Measurements from ENCODE around the gene NCSTN. TPM values are rescaled to one million over a fixed set of nuclear protein-coding genes. Genes with fewer than 3 reads are reported as not detected.
A peak's percentile ranks its signal among the peaks of the same experiment; 100 is the strongest.

NCSTN gene
- total and polyA plus RNA-seq, 10 of the 15 experiments (the other 5 are each of a cell fraction or from before 2014, with no cell fraction given): 33.3 to 88.2 (median 60.4) TPM

- TF ChIP-seq, protein P1, sequence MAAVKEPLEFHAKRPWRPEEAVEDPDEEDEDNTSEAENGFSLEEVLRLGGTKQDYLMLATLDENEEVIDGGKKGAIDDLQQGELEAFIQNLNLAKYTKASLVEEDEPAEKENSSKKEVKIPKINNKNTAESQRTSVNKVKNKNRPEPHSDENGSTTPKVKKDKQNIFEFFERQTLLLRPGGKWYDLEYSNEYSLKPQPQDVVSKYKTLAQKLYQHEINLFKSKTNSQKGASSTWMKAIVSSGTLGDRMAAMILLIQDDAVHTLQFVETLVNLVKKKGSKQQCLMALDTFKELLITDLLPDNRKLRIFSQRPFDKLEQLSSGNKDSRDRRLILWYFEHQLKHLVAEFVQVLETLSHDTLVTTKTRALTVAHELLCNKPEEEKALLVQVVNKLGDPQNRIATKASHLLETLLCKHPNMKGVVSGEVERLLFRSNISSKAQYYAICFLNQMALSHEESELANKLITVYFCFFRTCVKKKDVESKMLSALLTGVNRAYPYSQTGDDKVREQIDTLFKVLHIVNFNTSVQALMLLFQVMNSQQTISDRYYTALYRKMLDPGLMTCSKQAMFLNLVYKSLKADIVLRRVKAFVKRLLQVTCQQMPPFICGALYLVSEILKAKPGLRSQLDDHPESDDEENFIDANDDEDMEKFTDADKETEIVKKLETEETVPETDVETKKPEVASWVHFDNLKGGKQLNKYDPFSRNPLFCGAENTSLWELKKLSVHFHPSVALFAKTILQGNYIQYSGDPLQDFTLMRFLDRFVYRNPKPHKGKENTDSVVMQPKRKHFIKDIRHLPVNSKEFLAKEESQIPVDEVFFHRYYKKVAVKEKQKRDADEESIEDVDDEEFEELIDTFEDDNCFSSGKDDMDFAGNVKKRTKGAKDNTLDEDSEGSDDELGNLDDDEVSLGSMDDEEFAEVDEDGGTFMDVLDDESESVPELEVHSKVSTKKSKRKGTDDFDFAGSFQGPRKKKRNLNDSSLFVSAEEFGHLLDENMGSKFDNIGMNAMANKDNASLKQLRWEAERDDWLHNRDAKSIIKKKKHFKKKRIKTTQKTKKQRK (IDR thresholded peaks at IDR 0.05; ENCODE audit: low read depth, low read length): no peak
- TF ChIP-seq ASH2L (IDR thresholded peaks at IDR 0.05; ENCODE audit: borderline replicate concordance, low read depth) (no peak), TARDBP (IDR thresholded peaks at IDR 0.05; ENCODE audit: borderline replicate concordance) (peak; percentile 70), SIX5 (IDR thresholded peaks at IDR 0.05; ENCODE audit: low read depth, low read length, severe bottlenecking) (peak; percentile 46), RFX5 (IDR thresholded peaks at IDR 0.05; ENCODE audit: low read depth, low read length) (0 out of 2 replicates have a peak, but pooled peaks have one; percentile 43), MYB (IDR thresholded peaks at IDR 0.05; ENCODE audit: borderline replicate concordance, low read depth, low read length) (no peak), ZNF622 (IDR thresholded peaks at IDR 0.05) (no peak), SPI1 (IDR thresholded peaks at IDR 0.05; ENCODE audit: borderline replicate concordance, insufficient read depth, low read depth, low read length) (peak; percentile 57), SKIL (IDR thresholded peaks at IDR 0.05; ENCODE audit: low read depth, poor library complexity, severe bottlenecking) (peak; percentile 46), CBX5 (IDR thresholded peaks at IDR 0.05; ENCODE audit: low read depth) (0 out of 2 replicates have a peak, but pooled peaks have one; percentile 78), ZSCAN29 (IDR thresholded peaks at IDR 0.05) (no peak), EGR1 (IDR thresholded peaks at IDR 0.05; ENCODE audit: borderline replicate concordance in 1 of 2, low read depth in 2 of 2, low read length in 2 of 2) (peak in 1 of 2 experiments; percentile 35; a peak in 1 of 3 replicates), PAX8 (IDR thresholded peaks at IDR 0.05) (no peak), TBL1XR1 (IDR thresholded peaks at IDR 0.05; ENCODE audit: low read depth, low read length) (no peak; the same call in 1 of the 2 replicates), EP300 (IDR thresholded peaks at IDR 0.05; ENCODE audit: borderline replicate concordance in 1 of 2, control insufficient read depth in 1 of 2, low read depth in 2 of 2, low read length in 2 of 2) (no peak)
- TF ChIP-seq, protein P2, sequence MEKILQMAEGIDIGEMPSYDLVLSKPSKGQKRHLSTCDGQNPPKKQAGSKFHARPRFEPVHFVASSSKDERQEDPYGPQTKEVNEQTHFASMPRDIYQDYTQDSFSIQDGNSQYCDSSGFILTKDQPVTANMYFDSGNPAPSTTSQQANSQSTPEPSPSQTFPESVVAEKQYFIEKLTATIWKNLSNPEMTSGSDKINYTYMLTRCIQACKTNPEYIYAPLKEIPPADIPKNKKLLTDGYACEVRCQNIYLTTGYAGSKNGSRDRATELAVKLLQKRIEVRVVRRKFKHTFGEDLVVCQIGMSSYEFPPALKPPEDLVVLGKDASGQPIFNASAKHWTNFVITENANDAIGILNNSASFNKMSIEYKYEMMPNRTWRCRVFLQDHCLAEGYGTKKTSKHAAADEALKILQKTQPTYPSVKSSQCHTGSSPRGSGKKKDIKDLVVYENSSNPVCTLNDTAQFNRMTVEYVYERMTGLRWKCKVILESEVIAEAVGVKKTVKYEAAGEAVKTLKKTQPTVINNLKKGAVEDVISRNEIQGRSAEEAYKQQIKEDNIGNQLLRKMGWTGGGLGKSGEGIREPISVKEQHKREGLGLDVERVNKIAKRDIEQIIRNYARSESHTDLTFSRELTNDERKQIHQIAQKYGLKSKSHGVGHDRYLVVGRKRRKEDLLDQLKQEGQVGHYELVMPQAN (conservative IDR thresholded peaks at IDR 0.05): no peak
- TF ChIP-seq, protein P3, sequence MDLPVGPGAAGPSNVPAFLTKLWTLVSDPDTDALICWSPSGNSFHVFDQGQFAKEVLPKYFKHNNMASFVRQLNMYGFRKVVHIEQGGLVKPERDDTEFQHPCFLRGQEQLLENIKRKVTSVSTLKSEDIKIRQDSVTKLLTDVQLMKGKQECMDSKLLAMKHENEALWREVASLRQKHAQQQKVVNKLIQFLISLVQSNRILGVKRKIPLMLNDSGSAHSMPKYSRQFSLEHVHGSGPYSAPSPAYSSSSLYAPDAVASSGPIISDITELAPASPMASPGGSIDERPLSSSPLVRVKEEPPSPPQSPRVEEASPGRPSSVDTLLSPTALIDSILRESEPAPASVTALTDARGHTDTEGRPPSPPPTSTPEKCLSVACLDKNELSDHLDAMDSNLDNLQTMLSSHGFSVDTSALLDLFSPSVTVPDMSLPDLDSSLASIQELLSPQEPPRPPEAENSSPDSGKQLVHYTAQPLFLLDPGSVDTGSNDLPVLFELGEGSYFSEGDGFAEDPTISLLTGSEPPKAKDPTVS (IDR thresholded peaks at IDR 0.05; ENCODE audit: low read depth, low read length): peak; percentile 4; the same call in 1 of the 2 replicates
Observed at GRCh38 chr1:160342953-160343869, at the start of gene NCSTN, which contains the start of gene COPA (continued).

All from GM12878 (cell line).